ENCODE measurements around the gene ARHGAP15.

Gene ARHGAP15

DNA sequence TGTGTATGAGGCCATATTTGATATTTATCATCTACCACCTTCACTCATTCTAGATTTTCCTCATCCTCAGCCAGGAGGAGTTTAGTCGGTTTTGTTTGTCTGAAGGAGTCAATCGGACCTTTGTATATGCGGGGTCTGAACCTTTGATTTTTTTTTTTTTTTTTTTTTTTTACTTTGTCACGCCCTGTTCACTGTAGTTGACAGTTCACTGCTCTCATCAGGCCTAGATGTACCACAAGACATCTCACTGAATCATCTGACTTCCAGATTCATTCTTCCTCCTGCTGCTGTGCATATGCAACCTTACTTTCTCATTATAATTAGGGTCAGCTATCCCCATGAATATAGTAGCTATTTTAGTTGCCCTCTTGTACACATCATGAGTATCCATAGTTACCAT lies 133.2 kb downstream of the ARHGAP15 start:
- DNase-seq (ENCODE audit: low read depth in 2 of 2): no peak

DNA sequence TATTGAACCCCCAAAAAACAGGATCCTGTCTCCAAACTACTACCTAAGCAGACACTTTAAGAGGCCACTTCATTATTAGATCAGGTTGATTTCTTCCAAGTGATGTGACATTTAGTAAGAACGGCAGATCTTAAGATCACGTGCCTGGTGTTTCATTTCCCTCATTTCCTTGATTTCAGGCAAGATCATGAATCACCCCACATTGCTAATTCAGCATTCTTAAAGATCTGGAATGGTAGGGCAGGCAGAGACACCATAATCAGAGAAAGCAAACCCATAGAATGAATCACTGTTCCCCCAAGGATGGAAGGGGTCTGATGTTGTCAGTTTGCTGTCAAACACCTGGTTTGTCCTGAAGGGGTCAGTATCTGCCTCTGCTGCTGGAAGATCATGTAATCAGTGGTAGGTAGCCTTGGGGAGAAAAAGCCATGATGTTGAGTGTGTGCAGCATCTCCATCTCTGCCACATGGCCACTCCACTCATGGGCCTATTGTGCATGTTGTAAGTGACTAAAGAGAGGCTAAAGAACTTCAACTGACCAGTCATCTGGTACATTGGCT lies 133.9 kb downstream of the ARHGAP15 start:
- DNase-seq (ENCODE audit: low read depth in 2 of 2): no peak

DNA sequence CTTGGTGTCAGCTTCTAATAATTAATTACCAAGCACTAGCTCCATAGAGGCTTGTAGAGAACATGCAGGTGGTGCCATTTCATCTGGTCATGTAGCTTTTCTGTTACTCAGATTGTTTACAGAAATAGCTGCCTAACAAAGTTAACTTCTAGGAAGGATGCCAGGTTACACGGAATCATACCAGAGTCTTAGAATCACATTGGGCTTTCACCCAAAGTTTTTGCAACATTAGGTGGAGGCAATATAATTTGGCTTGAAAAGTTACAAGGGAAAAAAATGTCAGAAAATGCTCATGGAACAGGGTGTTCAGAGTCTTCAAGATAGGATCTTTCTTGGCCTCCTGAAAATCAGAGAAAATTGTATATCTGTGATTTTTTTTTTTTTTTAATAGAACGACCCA lies 135.6 kb downstream of the ARHGAP15 start:
- DNase-seq (ENCODE audit: low read depth in 2 of 2): no peak

DNA sequence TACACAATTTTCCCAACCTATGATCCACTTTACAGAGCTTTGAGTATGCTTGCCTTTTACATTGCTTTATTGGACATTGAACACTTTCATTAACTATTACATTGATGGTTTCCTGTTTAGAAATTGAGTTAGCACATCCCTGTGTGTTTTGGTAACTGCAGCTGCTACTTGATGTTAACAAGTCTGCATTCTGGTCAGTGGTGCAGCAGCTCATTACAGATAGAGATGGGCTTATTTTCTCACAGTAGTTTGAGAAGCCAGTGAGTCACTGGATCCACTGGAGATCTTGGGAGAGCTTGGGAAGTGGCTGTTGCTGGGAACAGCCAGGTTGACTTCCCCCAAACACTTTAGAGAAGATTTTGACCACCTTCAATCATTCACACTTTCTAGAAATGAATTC lies 150.5 kb downstream of the ARHGAP15 start:
- no peak for DNase-seq (ENCODE audit: low read depth in 2 of 2)

DNA sequence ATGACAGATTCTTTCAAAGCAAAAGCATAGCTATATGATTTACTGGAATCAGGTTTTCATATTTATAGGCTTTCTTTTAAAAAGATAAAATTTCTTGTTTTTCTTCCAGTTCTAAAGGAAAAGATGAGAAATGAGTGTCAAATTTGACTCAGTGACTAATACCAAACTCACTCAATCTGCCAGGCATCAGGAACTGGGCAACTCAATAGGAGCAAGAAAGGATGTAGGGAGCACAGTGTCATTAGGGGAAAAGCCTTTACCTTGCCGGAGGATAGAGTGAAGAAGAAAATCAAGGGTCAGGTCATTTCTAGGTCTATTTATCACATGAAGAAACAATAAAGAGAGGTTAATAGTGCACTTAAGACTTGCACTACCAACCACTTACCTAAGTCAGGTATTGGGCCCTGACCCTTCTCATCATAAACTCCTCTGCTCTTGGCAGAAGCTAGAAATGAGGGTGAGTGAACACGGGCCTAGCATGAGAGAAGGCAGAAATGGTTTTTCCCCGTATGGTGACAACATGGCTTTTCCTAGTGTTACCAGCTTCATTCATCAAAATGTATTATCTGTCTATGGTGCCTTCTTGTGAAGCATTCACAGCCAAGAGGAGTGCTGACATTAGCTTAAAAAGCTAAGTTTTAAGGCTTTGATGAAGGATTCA lies 151.0 kb downstream of the ARHGAP15 start:
- no peak for DNase-seq (ENCODE audit: low read depth in 2 of 2)

DNA sequence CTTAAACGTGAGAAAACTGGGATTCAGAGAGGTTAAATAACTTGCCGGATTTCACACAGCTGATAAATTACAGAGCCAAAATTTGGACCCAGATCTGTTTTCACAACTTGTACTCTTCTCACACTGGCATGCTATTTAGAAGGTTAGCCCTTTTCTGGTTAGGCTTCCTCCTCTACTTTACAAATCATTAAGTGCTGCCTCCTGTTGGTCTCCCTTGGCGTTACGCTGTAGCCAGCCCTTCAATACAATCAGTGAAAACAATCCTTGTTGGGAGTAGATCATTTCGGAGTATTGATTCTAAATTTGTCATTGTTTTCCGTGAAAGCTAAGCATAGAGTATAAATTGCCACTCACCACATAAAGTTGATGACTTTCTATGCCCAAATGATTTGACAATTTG lies 153.5 kb downstream of the ARHGAP15 start:
- peak in 1 of 2 experiments; percentile 19 for DNase-seq (ENCODE audit: low read depth in 2 of 2)

DNA sequence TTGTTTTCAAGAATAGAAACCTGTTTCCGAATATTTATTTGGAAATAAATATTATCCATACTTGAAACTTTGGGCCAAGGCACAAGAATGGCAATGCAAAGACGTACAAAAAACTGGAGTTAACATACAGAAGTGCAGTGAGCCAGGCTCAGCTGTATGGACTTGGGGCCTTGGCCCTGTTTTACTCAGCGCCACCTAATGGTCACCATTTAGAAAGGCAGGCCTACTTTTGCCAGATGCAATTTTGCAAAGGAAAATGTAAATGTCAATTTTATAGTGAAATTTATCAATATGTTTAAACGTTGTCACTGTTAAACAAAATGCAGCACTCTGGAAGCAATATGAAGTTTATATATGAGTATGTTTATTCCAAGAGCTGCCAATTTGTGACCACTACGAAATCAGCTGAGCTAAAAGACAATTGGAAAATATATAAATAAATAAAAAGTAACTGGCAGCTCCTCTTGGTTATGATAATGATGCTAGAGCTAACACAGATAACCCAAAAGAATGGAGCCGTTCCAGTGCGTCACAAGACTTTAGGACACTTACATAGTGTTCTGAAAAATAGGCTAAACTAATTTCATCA lies 155.0 kb downstream of the ARHGAP15 start:
- no peak for DNase-seq (ENCODE audit: low read depth in 2 of 2)

DNA sequence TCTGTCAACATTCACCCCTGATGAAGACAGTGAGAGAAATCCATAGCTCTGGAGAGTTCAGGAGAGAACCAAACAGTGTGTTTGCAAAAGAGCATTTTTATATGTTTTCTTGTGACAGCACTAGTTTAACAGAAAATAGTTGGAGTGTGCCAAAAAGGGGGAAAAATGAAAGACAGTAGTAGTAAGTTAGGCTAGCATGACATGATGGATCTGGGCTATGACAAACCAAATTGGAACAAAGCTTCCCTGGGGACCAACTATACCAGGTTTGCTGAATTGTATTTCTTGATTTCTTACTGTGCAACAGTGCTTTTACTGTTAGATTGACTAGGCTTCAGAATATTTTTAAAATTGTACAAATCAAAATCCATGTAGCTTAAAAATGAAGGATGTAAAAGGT lies 159.8 kb downstream of the ARHGAP15 start:
- no peak for DNase-seq (ENCODE audit: low read depth in 2 of 2)

DNA sequence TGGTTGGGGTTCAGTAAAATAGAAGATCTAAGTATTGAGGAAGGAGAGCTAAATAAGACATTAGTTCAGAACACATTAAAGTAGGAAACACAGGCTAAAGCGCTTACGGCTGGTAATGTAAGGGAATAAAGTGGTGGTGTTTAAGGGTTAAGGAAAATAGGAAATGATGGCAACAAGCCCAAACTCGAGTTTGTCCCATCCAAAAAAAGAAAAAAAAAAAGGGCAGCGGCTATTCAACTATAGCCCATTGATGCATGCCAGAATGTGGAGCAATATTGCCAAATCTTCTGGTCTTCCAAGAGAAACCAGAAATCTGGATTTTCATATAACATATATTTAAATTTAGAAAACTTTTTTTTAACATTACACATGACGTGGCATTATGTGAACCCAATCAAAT lies 161.0 kb downstream of the ARHGAP15 start:
- no peak for DNase-seq (ENCODE audit: low read depth in 2 of 2)

DNA sequence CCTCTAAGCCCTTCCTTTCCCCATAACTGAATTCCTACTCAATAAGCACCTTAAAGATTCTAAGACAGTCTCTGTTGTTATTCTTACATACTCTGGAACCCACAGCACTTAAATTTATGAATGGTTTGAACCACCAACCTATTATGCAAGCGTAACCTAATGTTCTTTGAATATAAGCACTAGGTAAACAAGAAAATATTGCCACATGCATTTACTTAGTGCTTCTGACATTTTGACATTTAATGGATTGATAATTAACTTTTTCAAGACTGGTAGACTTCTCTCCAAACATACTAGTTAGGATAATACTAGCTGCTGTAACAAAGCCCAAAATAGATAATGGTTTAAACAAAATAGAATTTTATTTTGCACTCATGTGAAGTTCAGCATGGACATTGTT lies 164.8 kb downstream of the ARHGAP15 start:
- no peak for DNase-seq (ENCODE audit: low read depth in 2 of 2)

DNA sequence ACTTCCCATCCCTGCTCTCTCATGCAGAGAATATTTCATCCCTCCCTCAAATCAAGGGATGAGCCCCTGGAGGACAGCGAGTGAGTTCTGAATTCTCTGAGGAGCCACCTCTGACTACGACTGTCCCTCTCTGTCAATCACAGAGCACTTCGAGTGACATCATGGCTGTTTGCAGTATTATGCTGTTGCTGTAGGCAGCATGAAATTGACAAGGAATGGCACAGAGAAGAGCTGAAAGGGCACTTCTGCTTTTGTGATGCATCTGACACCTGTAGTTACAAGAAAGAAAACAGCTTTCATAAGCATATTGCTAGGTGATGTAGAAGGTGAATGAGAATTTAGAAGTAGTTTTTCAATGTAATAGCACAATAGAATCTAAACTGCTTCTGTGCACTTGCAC lies 166.9 kb downstream of the ARHGAP15 start:
- DNase-seq (ENCODE audit: low read depth in 2 of 2): no peak

DNA sequence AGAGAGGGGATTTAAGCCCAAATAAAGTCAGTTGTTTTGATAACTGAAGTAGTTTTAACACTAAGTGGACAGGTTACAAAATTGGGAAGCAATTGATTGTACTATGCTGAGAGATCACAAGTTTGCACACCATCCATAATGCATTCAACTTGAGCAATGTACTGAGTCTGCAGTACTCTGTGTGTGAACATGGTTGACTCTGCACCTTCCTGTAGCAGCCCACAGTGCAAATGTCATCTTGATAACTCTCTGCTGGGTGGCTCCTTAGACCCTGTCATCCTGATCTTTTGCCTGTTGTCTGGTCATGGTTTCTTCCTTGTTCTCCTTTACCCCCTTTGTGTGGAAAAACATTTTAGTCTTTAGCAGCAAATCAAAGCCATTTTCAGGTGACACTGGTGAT lies 168.0 kb downstream of the ARHGAP15 start:
- no peak for DNase-seq (ENCODE audit: low read depth in 2 of 2)

DNA sequence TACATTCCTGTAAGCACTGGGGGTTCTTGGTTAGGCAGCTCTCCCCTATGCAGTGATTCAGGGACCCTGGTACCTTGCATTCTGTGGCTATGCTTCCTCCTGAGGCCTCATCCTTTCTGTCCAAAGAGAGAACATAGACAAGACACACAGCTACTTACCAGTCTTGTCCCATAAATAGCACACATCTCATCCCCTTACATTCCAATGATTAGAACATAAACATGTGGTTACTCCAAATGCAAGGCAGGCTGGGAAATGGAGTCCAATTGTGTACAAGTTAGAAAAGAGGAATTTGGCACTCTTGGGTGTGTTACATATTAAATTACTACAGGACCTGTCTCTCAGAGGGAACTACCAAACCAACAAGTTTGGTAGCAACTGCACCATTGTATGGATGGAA lies 171.3 kb downstream of the ARHGAP15 start:
- no peak for DNase-seq (ENCODE audit: low read depth in 2 of 2)

DNA sequence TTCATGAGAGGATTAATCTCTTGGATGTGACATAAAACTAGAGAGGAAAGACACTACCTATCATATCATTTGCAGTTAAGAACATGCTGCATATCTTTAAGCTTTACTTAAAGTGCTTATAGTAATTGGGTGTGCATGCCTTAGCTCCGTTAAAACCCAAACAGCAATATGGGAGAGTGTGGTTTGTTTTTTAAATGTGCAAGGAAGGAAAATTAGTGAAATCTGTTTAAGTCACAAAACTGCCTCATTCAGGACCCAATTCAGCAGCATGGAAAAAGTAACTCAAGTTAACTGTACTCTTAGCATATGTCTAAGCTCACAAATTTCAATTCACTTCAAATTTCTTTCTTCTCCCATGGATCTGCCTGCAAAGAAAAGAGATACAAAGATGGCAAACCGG lies 182.2 kb downstream of the ARHGAP15 start:
- no peak for DNase-seq (ENCODE audit: low read depth in 2 of 2)

DNA sequence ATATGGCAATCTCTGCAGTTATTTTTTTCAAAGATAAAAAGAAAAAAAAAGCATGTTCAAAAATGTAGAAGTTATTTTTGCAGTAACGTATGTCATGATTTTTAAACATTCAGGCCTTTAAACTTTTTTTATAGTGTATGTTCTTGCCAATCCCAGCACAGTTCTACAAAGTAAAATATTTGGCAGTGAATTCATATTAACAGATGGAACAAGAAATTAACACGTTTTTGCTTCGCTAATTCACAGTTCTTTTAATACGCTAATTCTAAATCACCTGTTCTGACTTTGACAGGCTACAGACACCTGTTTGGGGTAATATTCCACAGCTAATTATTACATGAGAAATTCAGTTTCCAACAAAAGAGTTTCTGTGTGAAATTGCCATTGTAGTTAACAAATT lies 183.2 kb downstream of the ARHGAP15 start:
- no peak for DNase-seq (ENCODE audit: low read depth in 2 of 2)

DNA sequence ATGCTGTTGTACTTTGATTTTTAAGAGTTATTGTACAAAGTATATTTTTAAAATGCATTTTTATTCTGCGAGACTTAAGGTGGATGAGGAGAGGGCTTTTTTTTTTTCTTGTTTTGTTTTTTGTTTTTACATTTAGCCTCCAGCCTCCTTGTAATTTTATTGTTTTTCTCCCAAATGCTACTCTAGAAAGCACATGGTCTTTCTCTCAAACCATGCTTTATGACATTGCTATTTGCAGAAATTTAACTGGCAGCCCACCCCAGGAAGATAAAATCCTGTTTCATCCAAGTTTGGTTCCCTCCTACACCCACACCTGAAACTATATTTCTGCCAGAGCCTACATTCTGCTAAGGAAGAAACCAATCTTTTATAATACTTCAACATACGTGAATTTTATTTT lies 184.6 kb downstream of the ARHGAP15 start:
- no peak for DNase-seq (ENCODE audit: low read depth in 2 of 2)

DNA sequence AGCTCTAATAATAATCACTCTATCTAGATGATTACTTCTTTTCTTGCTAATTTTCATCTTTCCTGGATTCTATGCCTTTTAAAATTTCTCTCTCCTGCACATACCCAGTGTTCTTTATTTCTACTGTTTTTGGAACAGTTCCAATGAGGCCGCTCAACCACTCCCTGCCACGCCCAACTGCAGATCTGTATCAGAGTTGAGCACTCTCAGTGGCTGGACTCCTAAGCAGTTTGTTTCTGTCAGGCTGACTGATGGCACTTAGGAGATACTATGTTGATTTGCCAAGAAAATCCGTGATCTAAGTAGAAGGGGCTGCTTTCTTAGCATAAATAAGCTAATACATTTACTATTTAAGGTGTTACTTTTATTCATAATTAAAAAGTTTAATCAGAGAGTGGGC lies 192.8 kb downstream of the ARHGAP15 start:
- DNase-seq (ENCODE audit: low read depth in 2 of 2): no peak

DNA sequence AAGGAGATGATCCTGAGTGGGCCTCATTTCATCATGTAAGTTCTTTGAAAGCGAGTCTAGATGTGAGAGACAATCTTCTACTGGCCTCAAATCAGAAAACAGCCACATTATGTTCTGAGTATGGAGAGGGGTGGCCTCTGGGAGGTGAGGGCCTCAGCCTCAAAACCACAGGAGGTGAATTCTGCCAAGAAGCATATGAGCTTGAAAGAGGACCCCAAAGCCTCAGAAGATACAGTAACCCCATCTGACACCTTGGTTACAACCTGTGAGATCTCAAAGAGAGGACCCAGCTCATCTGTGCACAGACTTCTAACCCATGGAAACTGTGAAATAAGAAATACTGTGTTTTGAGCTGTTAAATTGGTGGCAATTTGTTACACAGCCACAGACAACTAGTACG lies 200.1 kb downstream of the ARHGAP15 start:
- DNase-seq (ENCODE audit: low read depth in 2 of 2): no peak

DNA sequence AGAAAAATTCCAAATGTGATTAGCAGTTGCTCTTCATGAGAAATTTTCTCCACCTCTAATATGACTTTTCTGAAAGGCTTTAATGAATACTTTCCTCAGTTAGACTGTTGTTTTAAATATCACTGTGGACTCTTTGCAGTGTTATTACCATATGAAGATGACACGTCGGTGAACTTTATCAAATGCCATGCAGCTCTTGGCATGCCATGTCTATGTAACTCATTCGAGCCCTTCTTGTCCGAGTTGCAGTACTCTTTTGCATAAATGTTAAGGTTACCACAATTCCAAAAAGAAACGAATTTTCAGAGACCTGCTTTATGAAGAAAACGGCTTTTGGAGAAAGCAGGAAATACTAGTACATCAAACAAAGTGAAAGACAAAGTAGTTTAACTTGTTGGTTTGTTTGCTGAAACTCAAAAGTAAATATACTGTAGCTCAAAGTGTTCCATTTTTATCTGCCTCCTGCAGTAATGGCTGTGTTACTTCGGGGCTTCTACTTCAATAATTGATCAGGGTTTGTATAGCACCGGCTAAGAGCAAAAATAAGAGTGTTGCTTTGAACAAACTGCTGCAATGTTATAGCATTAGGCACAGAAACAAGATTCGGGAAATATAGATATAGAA lies 204.1 kb downstream of the ARHGAP15 start:
- DNase-seq (ENCODE audit: low read depth in 2 of 2): no peak

DNA sequence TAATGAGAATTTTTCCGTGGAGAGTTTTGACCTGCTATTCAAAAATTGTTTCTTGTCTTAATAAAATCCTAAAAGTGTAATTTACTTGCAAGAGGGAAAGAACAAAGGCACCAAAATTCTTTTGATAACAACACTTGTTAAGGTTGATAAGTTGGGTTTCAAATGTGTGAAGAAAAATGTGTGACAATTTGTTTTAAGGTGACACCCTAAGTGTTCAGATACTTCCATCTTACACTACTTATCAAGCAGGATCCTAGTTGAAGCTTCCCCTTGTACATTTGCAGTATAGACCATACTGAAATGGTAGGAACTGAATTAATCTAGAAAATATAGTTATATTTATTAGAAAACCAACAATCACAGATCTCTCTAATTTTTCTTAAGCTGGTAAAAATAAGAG lies 204.6 kb downstream of the ARHGAP15 start:
- no peak for DNase-seq (ENCODE audit: low read depth in 2 of 2)

DNA sequence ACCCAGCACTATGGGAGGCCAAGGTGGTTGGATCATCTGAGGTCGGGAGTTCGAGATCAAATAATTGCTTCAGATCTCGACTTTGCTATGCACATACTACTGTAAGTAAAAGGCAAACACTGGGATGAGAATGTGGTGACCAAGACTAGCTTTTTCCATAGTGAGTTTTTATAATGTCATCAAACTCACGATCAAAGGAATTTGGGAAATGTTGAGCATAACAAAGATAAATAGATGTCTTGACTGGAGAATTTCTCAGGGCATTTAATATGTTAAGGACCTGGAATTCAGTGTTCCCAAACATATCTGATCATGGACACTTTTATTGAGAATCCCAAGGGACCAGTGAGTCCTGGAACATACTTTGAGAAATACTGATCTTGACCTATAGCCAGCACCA lies 205.6 kb downstream of the ARHGAP15 start:
- DNase-seq (ENCODE audit: low read depth in 2 of 2): no peak

DNA sequence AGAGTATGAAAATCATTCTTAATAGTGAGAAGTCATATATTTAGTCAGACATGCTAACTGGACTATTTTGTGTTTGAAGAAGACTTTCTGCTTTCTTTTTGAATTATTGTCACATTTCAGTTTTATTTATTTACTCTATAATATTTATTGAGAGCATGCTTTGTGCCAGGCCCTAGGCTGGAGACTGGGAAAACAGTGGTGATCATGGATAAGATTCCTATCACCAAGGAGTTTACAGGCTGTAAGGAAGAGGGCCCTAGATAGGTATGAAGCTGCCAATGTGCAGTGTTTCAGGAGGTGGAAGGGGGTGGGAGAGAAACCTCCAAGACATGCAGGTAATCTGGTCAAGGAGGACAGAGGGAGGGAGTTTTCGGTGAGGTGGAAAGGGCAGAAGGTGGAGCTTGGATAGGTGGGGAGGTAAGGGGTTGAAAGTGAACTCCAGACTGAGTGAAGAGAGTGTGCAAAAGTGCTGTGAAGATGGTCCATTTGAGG lies 207.5 kb downstream of the ARHGAP15 start:
- DNase-seq (ENCODE audit: low read depth in 2 of 2): no peak

DNA sequence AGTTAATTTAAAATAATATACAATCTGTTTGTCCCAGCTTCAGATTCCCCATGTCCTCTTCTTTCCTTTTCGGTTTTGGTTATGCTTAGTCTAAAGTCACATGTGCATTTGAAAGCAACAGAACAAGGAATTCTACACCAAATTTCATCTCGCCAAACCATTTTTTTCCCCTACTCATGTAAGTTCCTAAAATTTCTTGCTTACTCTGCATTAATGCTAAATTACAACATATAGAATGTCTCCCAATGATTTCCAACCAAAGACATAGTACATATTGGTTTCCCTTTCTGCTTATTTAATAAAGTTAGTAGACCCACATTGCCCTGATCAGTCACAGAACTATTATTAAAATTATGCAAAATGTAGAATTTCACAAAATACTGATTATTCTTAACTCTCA lies 212.3 kb downstream of the ARHGAP15 start:
- no peak for DNase-seq (ENCODE audit: low read depth in 2 of 2)
